Measurements from ENCODE around the gene NR2C2.

NR2C2 gene

GRCh38 chr3:14925729-14926591 lies 21.4 kb upstream of the NR2C2 start:
- H3K9ac ChIP-seq (ENCODE audit: low read length) = no peak overlapping the region
- no peaks in the 10 kb centered on the region for H3K9me3 ChIP-seq (ENCODE audit: control insufficient read depth, low read length)
- H3K27me3 ChIP-seq (ENCODE audit: control insufficient read depth, insufficient read depth, low read length) = no peaks in the 10 kb centered on the region
- no peaks in the 10 kb centered on the region for H3K36me3 ChIP-seq (ENCODE audit: control insufficient read depth, insufficient read depth, low read length)
- H3K4me3 ChIP-seq (ENCODE audit: low read length) = no peak overlapping the region
- H3K4me1 ChIP-seq (ENCODE audit: control insufficient read depth, insufficient read depth, low read length) = no peaks in the 10 kb centered on the region

- Histone ChIP-seq H3K4me3 (ENCODE audit: low read length) (no peak overlapping the region), H3K9me3 (ENCODE audit: control insufficient read depth, low read length) (no peaks in the 10 kb centered on the region), H3K27me3 (ENCODE audit: control insufficient read depth, insufficient read depth, low read length) (no peaks in the 10 kb centered on the region), H3K36me3 (ENCODE audit: control insufficient read depth, insufficient read depth, low read length) (no peaks in the 10 kb centered on the region), H3K9ac (ENCODE audit: low read length) (no peak overlapping the region), H3K4me1 (ENCODE audit: control insufficient read depth, insufficient read depth, low read length) (no peaks in the 10 kb centered on the region)
Observed at GRCh38 chr3:14926592-14926991, 20.8 kb upstream of the NR2C2 start.

- Histone ChIP-seq H3K4me3 (ENCODE audit: low read length) (no peak overlapping the region), H3K4me1 (ENCODE audit: control insufficient read depth, insufficient read depth, low read length) (no peaks in the 10 kb centered on the region), H3K9me3 (ENCODE audit: control insufficient read depth, low read length) (no peaks in the 10 kb centered on the region), H3K9ac (ENCODE audit: low read length) (no peak overlapping the region), H3K36me3 (ENCODE audit: control insufficient read depth, insufficient read depth, low read length) (no peaks in the 10 kb centered on the region), H3K27me3 (ENCODE audit: control insufficient read depth, insufficient read depth, low read length) (no peaks in the 10 kb centered on the region)
Observed at GRCh38 chr3:14927308-14927707, 20.1 kb upstream of the NR2C2 start.

- no peaks in the 10 kb centered on the region for H3K4me1 ChIP-seq (ENCODE audit: control insufficient read depth, insufficient read depth, low read length)
- no peaks in the 10 kb centered on the region for H3K9me3 ChIP-seq (ENCODE audit: control insufficient read depth, low read length)
- H3K4me3 ChIP-seq (ENCODE audit: low read length) = no peak overlapping the region
- H3K36me3 ChIP-seq (ENCODE audit: control insufficient read depth, insufficient read depth, low read length) = no peaks in the 10 kb centered on the region
- no peaks in the 10 kb centered on the region for H3K27me3 ChIP-seq (ENCODE audit: control insufficient read depth, insufficient read depth, low read length)
- no peak overlapping the region for H3K9ac ChIP-seq (ENCODE audit: low read length)
Observed at GRCh38 chr3:14929310-14930074, 17.9 kb upstream of the NR2C2 start.

- Histone ChIP-seq H3K4me3 (ENCODE audit: low read length) (no peak overlapping the region), H3K4me1 (ENCODE audit: control insufficient read depth, insufficient read depth, low read length) (peaks cover 24% of the 10 kb centered on the region), H3K27me3 (ENCODE audit: control insufficient read depth, insufficient read depth, low read length) (no peaks in the 10 kb centered on the region), H3K9ac (ENCODE audit: low read length) (no peak overlapping the region), H3K9me3 (ENCODE audit: control insufficient read depth, low read length) (no peaks in the 10 kb centered on the region), H3K36me3 (ENCODE audit: control insufficient read depth, insufficient read depth, low read length) (no peaks in the 10 kb centered on the region)
Observed at GRCh38 chr3:14933820-14934425, 13.5 kb upstream of the NR2C2 start.

GRCh38 chr3:14935592-14936345 lies 11.6 kb upstream of the NR2C2 start:
- H3K4me3 ChIP-seq (ENCODE audit: low read length) = no peak overlapping the region
- no peaks in the 10 kb centered on the region for H3K27me3 ChIP-seq (ENCODE audit: control insufficient read depth, insufficient read depth, low read length)
- H3K9me3 ChIP-seq (ENCODE audit: control insufficient read depth, low read length) = no peaks in the 10 kb centered on the region
- no peak overlapping the region for H3K9ac ChIP-seq (ENCODE audit: low read length)
- no peaks in the 10 kb centered on the region for H3K36me3 ChIP-seq (ENCODE audit: control insufficient read depth, insufficient read depth, low read length)
- peaks cover 24% of the 10 kb centered on the region for H3K4me1 ChIP-seq (ENCODE audit: control insufficient read depth, insufficient read depth, low read length)

- H3K4me3 ChIP-seq (ENCODE audit: low read length) = no peak overlapping the region
- H3K4me1 ChIP-seq (ENCODE audit: control insufficient read depth, insufficient read depth, low read length) = peaks cover 37% of the 10 kb centered on the region
- no peak overlapping the region for H3K9ac ChIP-seq (ENCODE audit: low read length)
- no peaks in the 10 kb centered on the region for H3K9me3 ChIP-seq (ENCODE audit: control insufficient read depth, low read length)
- no peaks in the 10 kb centered on the region for H3K36me3 ChIP-seq (ENCODE audit: control insufficient read depth, insufficient read depth, low read length)
- H3K27me3 ChIP-seq (ENCODE audit: control insufficient read depth, insufficient read depth, low read length) = no peaks in the 10 kb centered on the region
Observed at GRCh38 chr3:14938954-14939353, 8.4 kb upstream of the NR2C2 start.

- H3K36me3 ChIP-seq (ENCODE audit: control insufficient read depth, insufficient read depth, low read length) = no peaks in the 10 kb centered on the region
- H3K4me1 ChIP-seq (ENCODE audit: control insufficient read depth, insufficient read depth, low read length) = peaks cover 18% of the 10 kb centered on the region
- H3K4me3 ChIP-seq (ENCODE audit: low read length) = no peak overlapping the region
- H3K27me3 ChIP-seq (ENCODE audit: control insufficient read depth, insufficient read depth, low read length) = no peaks in the 10 kb centered on the region
- no peak overlapping the region for H3K9ac ChIP-seq (ENCODE audit: low read length)
- no peaks in the 10 kb centered on the region for H3K9me3 ChIP-seq (ENCODE audit: control insufficient read depth, low read length)
Observed at GRCh38 chr3:14941871-14942270, 5.5 kb upstream of the NR2C2 start.

- H3K9ac ChIP-seq (ENCODE audit: low read length) = no peak overlapping the region
- no peaks in the 10 kb centered on the region for H3K9me3 ChIP-seq (ENCODE audit: control insufficient read depth, low read length)
- H3K4me1 ChIP-seq (ENCODE audit: control insufficient read depth, insufficient read depth, low read length) = peaks cover 15% of the 10 kb centered on the region
- H3K36me3 ChIP-seq (ENCODE audit: control insufficient read depth, insufficient read depth, low read length) = no peaks in the 10 kb centered on the region
- no peaks in the 10 kb centered on the region for H3K27me3 ChIP-seq (ENCODE audit: control insufficient read depth, insufficient read depth, low read length)
- no peak overlapping the region for H3K4me3 ChIP-seq (ENCODE audit: low read length)
Observed at GRCh38 chr3:14943042-14943441, 4.3 kb upstream of the NR2C2 start.

- Histone ChIP-seq H3K9ac (ENCODE audit: low read length) (peak overlapping the region; percentile 95), H3K4me1 (ENCODE audit: control insufficient read depth, insufficient read depth, low read length) (peaks cover 22% of the 10 kb centered on the region), H3K27me3 (ENCODE audit: control insufficient read depth, insufficient read depth, low read length) (no peaks in the 10 kb centered on the region), H3K4me3 (ENCODE audit: low read length) (peak overlapping the region; percentile 81), H3K9me3 (ENCODE audit: control insufficient read depth, low read length) (no peaks in the 10 kb centered on the region), H3K36me3 (ENCODE audit: control insufficient read depth, insufficient read depth, low read length) (no peaks in the 10 kb centered on the region)
Observed at GRCh38 chr3:14946236-14946635, 1.1 kb upstream of the NR2C2 start.

- Histone ChIP-seq H3K9ac (ENCODE audit: low read length) (peak overlapping the region; percentile 95), H3K27me3 (ENCODE audit: control insufficient read depth, insufficient read depth, low read length) (no peaks in the 10 kb centered on the region), H3K9me3 (ENCODE audit: control insufficient read depth, low read length) (no peaks in the 10 kb centered on the region), H3K4me1 (ENCODE audit: control insufficient read depth, insufficient read depth, low read length) (peaks cover 22% of the 10 kb centered on the region), H3K36me3 (ENCODE audit: control insufficient read depth, insufficient read depth, low read length) (no peaks in the 10 kb centered on the region), H3K4me3 (ENCODE audit: low read length) (peak overlapping the region; percentile 81)
Observed at GRCh38 chr3:14946739-14947099, 664 bp upstream of the NR2C2 start.
